ENCODE measurements around the gene CPTP. TPM values are rescaled to one million over a fixed set of nuclear protein-coding genes. Genes with fewer than 3 reads are reported as not detected.

Gene CPTP
- total and polyA plus RNA-seq, 2 of the 13 experiments (the other 11 are each of a cell fraction or from before 2014, with no cell fraction given), result 5.5 to 9.3 TPM

GRCh38 chr1:1324524-1325287 is at the start of gene CPTP, which contains the start of gene INTS11 (continued):
- TF ChIP-seq ZBTB39 (CRISPR knock-in tag; IDR thresholded peaks at IDR 0.05) (0 out of 2 replicates have a peak, but pooled peaks have one; percentile 17), BHLHE40 (IDR thresholded peaks at IDR 0.05; ENCODE audit: low read length) (0 out of 2 replicates have a peak, but pooled peaks have one; percentile 4), ZBED4 (CRISPR knock-in tag; IDR thresholded peaks at IDR 0.05; ENCODE audit: borderline replicate concordance) (peak; percentile 15; the same call in 1 of the 2 replicates), NCOA1 (CRISPR knock-in tag; IDR thresholded peaks at IDR 0.05) (peak; percentile 30; the same call in 1 of the 2 replicates), MBNL3 (CRISPR knock-in tag; conservative IDR thresholded peaks at IDR 0.05) (no peak), SAFB2 (CRISPR knock-in tag; IDR thresholded peaks at IDR 0.05; ENCODE audit: borderline replicate concordance, low read depth) (0 out of 2 replicates have a peak, but pooled peaks have one; percentile 41), ZBTB2 (CRISPR knock-in tag; IDR thresholded peaks at IDR 0.05; ENCODE audit: low read depth) (peak; percentile 52; the same call in 1 of the 2 replicates), AHDC1 (CRISPR knock-in tag; IDR thresholded peaks at IDR 0.05; ENCODE audit: borderline replicate concordance) (0 out of 2 replicates have a peak, but pooled peaks have one; percentile 43), GATAD1 (CRISPR knock-in tag; IDR thresholded peaks at IDR 0.05) (peak; percentile 91), ZNF160 (CRISPR knock-in tag; IDR thresholded peaks at IDR 0.05) (0 out of 2 replicates have a peak, but pooled peaks have one; percentile 14)
- TF ChIP-seq, protein P1, sequence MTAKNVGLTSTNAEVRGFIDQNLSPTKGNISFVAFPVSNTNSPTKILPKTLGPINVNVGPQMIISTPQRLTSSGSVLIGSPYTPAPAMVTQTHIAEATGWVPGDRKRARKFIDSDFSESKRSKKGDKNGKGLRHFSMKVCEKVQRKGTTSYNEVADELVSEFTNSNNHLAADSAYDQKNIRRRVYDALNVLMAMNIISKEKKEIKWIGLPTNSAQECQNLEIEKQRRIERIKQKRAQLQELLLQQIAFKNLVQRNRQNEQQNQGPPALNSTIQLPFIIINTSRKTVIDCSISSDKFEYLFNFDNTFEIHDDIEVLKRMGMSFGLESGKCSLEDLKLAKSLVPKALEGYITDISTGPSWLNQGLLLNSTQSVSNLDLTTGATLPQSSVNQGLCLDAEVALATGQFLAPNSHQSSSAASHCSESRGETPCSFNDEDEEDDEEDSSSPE (CRISPR knock-in tag; IDR thresholded peaks at IDR 0.05), result peak; percentile 47
- TF ChIP-seq, protein P2, sequence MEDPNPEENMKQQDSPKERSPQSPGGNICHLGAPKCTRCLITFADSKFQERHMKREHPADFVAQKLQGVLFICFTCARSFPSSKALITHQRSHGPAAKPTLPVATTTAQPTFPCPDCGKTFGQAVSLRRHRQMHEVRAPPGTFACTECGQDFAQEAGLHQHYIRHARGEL (CRISPR knock-in tag; IDR thresholded peaks at IDR 0.05), result 0 out of 2 replicates have a peak, but pooled peaks have one; percentile 63
